DND-41 (cell line): ENCODE data around the gene NXN.
"Not testable (repeated sequence)": the region's sequence is repeated elsewhere in the genome, so short reads cannot be mapped to it uniquely, and the experiment has no call there.

Experiments used
- ATAC-seq: fragments of 200-7000 bp; cut with Tn5 transposase; 3 replicates; pipeline ENCODE4 v1.9.1; 2021; ENCODE audit warnings: low read depth; ENCODE audit not compliant: insufficient read depth
- DNase-seq: peaks from one replicate; pipeline ENCODE4 v3.0.0-alpha.2; 2020
- H2AFZ ChIP-seq: 2 replicates; pipeline ENCODE4 v1.6.0; 2012; ENCODE audit warnings: low read depth, low read length
- H3K27ac ChIP-seq: 2 replicates; pipeline ENCODE4 v1.5.1; 2012; ENCODE audit warnings: low read length, inconsistent platforms
- H3K27me3 ChIP-seq: fragments of 200-600 bp; sonication (generic); 2 replicates; pipeline ENCODE4 v1.6.0; 2012; ENCODE audit warnings: low read length, mild to moderate bottlenecking, inconsistent platforms; ENCODE audit not compliant: insufficient read depth, poor library complexity
- H3K36me3 ChIP-seq: 2 replicates; pipeline ENCODE4 v1.5.1; 2012; ENCODE audit warnings: low read length, inconsistent platforms; ENCODE audit not compliant: insufficient read depth
- H3K4me1 ChIP-seq: 2 replicates; pipeline ENCODE4 v1.5.1; 2012; ENCODE audit warnings: mild to moderate bottlenecking, low read length; ENCODE audit not compliant: insufficient read depth
- H3K4me2 ChIP-seq: 2 replicates; pipeline ENCODE4 v1.6.0; 2012; ENCODE audit warnings: mild to moderate bottlenecking, moderate library complexity, low read length, inconsistent platforms; ENCODE audit not compliant: insufficient read depth
- H3K4me3 ChIP-seq, 2 experiments: fragments of 200-600 bp in 1 of 2; shearing (Covaris generic) in 1 of 2; 2 replicates each; pipeline ENCODE4 v1.5.1; 2012 to 2016; ENCODE audit warnings: inconsistent platforms in 2 of 2, low read length in 2 of 2, mild to moderate bottlenecking in 2 of 2, low read depth in 1 of 2, moderate library complexity in 1 of 2
- H3K79me2 ChIP-seq: 2 replicates; pipeline ENCODE4 v1.6.0; 2012; ENCODE audit warnings: low read length, inconsistent platforms; ENCODE audit not compliant: insufficient read depth
- H3K9ac ChIP-seq: 2 replicates; pipeline ENCODE4 v1.6.0; 2012; ENCODE audit warnings: low read depth, mild to moderate bottlenecking, inconsistent platforms, low read length, moderate library complexity
- H3K9me3 ChIP-seq: 2 replicates; pipeline ENCODE4 v1.5.1; 2012; ENCODE audit warnings: low read length, moderate library complexity, mild to moderate bottlenecking, inconsistent platforms; ENCODE audit not compliant: insufficient read depth, severe bottlenecking
- H4K20me1 ChIP-seq: 2 replicates; pipeline ENCODE4 v1.6.0; 2012; ENCODE audit warnings: low read length; ENCODE audit not compliant: insufficient read depth
- EZH2 ChIP-seq: IDR thresholded peaks from 3 replicates; pipeline ENCODE4 v1.6.1; 2012; ENCODE audit warnings: borderline replicate concordance, low read depth, mild to moderate bottlenecking, moderate library complexity, low read length, inconsistent platforms; ENCODE audit not compliant: severe bottlenecking

Gene NXN

GRCh38 chr17:750431-751037, 229.0 kb downstream of the NXN start:
- Histone ChIP-seq H3K27ac (peak overlapping the region; percentile 91), H2AFZ (no peak overlapping the region), H3K27me3 (no peaks in the 10 kb centered on the region), H4K20me1 (peaks cover 46% of the 10 kb centered on the region), H3K79me2 (peaks cover 62% of the 10 kb centered on the region), H3K9ac (peak overlapping the region; percentile 97), H3K4me1 (peaks cover 35% of the 10 kb centered on the region), H3K36me3 (peaks cover 40% of the 10 kb centered on the region), H3K4me3 (peak overlapping the region; percentile 74 to 96; a peak in 3 of 4 replicates), H3K4me2 (peak overlapping the region; percentile 90), H3K9me3 (no peaks in the 10 kb centered on the region)
- ATAC-seq (no peak), DNase-seq (no peak)
- no peak for TF ChIP-seq EZH2

GRCh38 chr17:749359-749758, 230.2 kb downstream of the NXN start:
- not testable (repeated sequence) for ATAC-seq

More at GRCh38 chr17:749359-749758, 230.2 kb downstream of the NXN start:
- H3K9ac ChIP-seq, H3K27ac ChIP-seq, H2AFZ ChIP-seq, H3K27me3 ChIP-seq, DNase-seq, H3K9me3 ChIP-seq: not testable (repeated sequence)
- Histone ChIP-seq H3K36me3 (peaks cover 52% of the 10 kb centered on the region), H4K20me1 (peaks cover 58% of the 10 kb centered on the region), H3K4me3 (peak overlapping the region in 1 of 2 experiments; percentile 96; a peak in 2 of 4 replicates), H3K79me2 (peaks cover 74% of the 10 kb centered on the region), H3K4me2 (peak overlapping the region; percentile 90; the same call in 1 of the 2 replicates), H3K4me1 (peaks cover 43% of the 10 kb centered on the region)
